GM21515 (cell line): Measurements from ENCODE around the gene BRSK2.

Source experiments
- ATAC-seq: cut with Tn5 transposase; IDR thresholded peaks from one replicate; pipeline ENCODE4 v1.9.1; 2021; ENCODE audit not compliant: unreplicated experiment

Gene BRSK2

GRCh38 chr11:1394936-1395772, 5.4 kb downstream of the BRSK2 start:
- no peak for ATAC-seq

- ATAC-seq = no peak
Observed at GRCh38 chr11:1395773-1396374, 6.1 kb downstream of the BRSK2 start.

DNA sequence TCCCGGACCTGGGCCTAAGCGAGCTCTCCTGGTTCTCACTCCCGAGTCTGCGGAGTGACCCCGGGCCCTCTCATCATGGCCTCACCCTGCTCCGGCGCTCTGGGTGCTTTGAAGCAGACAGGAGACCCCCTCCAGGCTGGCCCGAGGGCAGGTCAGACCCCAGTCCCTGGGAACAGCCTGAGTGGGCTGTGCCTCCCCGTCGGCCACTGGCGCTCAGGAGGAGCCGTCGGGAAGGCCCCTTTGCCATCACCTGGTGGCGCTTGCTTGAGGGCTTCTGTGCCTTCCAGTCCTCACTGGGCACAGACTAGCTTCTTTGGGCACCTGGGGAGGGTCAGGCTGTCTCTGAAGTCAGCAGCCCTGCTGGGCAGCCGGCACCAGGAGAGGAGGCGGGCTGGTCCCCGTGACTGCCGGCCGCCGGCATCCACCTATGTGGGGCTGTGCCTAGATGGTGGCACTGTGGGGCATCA, 6.7 kb downstream of the BRSK2 start:
- no peak for ATAC-seq

DNA sequence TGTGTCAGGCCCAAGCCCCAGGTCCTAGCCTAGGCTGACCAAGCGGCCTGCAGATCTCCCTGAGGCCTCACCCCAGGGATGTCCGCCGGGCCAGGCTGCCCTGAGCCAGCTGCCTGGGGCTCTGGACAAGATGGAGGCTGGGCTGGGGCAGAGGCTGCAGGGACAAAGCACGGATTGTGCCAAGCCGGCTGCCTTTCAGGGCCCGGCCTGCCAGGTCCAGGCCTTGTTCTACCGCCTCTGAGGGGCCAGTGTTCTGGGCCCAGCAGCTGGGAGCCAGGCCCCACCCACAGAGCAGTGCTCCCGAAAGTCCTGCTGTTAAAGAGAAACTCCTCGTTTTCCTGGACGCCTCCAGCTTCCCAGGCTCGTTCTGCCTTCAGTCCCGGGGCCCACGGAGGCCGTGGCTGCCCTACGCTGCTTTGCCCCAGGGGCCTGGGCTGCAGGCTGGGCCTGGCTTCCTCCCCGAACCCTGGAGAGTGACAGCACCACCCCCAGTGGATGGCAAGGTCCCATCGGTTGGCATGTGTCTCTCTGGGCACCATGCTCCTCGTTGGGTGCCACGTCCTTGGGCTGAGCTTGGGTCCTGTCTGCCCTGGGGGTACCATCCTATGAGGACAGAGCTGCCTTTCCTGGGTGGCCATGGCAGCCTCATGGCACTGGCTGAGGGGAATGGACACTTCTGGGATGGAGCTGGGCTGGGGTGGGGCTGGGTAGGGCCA, 7.6 kb downstream of the BRSK2 start:
- ATAC-seq = no peak

GRCh38 chr11:1397862-1398527, 8.3 kb downstream of the BRSK2 start:
- no peak for ATAC-seq

GRCh38 chr11:1398528-1399235, 8.9 kb downstream of the BRSK2 start:
- no peak for ATAC-seq

GRCh38 chr11:1399386-1400316, 9.9 kb downstream of the BRSK2 start:
- ATAC-seq = no peak

GRCh38 chr11:1400317-1401170, 10.8 kb downstream of the BRSK2 start:
- ATAC-seq = no peak

DNA sequence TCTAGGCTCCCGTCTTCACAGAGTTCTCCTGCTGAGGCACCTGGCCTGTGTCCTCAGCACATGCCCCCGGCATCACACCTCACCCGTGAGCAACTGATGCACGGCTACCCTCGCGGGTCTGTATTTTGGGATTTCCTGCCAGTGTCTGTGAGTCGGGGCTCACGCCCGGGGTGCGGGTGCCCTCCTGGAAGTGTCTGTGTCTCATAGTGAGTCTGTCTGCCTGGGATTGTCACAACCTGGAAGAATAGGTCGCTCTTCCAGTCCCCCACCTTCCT, 11.4 kb downstream of the BRSK2 start:
- ATAC-seq = no peak

DNA sequence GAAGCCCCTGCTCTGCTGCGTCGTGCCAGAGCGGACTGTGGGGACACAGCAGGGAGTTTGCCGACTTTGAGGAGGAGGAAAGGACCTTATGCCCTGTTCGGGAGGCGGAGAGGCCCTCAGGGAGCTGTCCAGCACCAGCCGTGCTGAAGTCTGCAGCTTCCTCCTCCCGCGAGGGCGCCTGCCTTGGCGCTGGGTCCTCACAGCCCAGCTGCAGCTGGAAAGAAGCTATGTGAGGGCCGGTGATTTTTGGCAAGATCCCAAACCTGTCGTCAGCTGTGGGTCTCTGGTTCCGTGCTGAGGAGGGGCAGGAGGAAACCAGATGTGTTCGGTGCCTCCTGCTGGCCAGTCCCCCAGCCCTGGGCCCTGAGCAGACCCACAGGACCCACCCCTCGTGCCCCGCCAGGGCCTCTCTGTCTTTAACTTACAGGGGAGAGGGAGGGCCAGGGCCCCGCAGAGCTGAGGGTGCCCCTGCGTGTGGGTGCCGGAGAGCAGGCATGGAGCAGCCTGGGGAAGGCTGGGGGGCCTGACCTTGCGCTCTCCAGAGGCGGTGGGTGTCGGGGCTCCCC, 12.0 kb downstream of the BRSK2 start:
- ATAC-seq = no peak

- no peak for ATAC-seq
Observed at GRCh38 chr11:1402355-1403077, 12.8 kb downstream of the BRSK2 start.

DNA sequence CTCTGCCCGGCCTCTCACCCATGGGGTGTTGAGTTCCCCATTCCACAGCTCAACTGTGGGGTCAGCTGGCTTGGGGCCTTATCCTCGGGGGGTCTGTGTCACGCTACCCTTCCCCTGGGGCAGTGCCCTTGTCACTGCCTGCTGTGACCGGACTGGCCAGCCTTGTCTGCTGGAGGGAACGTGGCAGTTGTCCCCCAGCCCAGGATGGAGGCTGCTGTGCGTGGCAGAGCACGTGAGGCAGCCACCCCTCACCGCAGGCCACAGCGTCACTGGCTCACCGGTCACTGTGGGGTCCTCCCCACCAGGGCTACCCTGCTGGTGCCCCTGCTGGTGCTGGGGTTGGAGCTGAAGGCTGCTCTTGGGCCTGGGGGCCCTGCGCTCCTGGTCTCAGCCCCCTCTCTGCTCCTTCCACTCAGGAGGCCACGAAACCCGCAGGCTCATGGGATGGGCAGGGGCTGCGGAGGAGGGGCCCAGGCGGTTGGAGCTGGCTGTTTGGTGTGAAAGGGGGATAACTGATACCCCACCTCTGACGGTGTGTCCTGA, 13.4 kb downstream of the BRSK2 start:
- ATAC-seq = no peak

- no peak for ATAC-seq
Observed at GRCh38 chr11:1403721-1404460, 14.2 kb downstream of the BRSK2 start.

DNA sequence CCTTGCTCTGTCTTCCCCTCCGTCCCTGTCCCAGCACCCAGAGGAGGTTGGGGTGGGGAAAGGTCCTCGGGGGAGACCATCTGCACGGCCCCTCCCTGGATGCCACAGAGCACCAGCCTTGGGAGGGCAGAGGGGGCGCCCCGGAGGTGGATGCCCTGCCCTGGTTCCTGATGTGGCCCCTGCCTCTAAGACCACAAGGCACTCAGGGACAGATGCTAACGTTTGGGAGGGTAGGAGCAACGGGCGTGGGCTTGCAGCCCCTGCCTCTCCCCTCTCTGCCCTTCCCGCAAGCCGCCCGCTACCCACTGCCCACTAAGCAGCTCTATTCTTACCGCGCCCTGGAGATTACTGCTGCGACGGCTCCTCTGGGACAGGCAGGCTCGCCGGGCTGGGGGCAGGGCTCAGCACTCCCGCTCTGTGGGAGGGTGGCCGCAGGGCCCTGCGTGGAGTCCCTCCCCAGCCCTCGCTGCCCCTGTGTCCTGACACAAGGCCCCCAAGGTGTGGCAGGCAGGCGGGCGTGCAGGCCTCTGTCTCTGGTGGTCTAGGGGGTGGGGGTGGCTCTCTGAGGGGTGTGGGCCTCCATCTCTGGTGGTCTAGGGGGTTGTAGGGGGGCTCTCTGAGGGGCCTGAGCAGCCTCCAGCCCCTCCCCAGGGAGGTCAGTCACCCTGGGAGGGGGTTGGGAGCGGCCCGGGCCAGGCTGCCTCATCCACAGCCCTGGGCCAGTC, 14.9 kb downstream of the BRSK2 start:
- ATAC-seq = no peak

DNA sequence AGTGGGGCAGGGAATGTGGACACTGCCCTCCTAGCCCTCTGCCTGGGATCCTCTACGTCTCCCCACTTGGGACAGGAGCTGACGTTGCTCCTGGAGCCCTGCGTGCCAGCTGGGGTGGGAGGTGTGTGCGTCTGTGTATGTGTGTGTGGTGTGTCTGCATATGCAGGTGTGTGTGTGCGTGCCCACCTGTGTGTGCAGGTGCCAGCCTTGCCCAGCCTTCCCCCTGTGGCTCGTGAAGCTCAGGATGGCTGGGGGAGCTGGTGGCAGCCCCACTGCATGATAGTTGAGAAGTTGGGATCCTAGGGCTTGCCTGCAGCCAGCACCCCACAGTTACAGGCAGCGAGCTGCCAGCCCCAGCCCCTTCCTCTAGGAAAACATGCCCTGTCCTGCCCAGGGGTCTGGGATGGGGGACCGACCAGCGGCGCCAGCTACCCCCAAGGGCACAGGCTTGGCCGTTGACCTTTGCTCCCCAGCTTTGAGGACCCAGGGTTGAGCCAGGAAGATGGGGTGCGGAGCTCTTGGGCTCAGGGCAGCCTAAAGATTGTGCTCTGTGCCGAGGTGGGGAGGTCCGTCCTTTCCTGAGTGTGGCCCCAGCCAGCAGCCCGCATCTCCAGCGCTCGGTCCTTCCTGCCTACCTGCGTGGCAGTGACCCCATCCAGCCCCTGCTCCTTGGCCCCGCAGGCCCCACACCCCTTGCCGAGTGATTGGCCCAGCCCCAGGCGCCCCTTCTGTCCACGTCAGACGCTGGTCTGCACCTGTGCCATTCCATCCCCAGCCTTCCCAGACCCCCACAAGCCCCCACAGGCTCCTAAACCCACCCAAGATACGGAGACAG, 15.7 kb downstream of the BRSK2 start:
- no peak for ATAC-seq
